ENCODE data around the gene TWF1. TPM values are rescaled to one million over a fixed set of nuclear protein-coding genes. Genes with fewer than 3 reads are reported as not detected.
"Not testable (repeated sequence)": the region's sequence is repeated elsewhere in the genome, so short reads cannot be mapped to it uniquely, and the experiment has no call there.

TWF1 gene
- 29.9 and 62.2 TPM in 2 replicates for total RNA-seq (2014; rRNA removed; shearing (Covaris generic); ENCODE audit: low replicate concordance)

DNA sequence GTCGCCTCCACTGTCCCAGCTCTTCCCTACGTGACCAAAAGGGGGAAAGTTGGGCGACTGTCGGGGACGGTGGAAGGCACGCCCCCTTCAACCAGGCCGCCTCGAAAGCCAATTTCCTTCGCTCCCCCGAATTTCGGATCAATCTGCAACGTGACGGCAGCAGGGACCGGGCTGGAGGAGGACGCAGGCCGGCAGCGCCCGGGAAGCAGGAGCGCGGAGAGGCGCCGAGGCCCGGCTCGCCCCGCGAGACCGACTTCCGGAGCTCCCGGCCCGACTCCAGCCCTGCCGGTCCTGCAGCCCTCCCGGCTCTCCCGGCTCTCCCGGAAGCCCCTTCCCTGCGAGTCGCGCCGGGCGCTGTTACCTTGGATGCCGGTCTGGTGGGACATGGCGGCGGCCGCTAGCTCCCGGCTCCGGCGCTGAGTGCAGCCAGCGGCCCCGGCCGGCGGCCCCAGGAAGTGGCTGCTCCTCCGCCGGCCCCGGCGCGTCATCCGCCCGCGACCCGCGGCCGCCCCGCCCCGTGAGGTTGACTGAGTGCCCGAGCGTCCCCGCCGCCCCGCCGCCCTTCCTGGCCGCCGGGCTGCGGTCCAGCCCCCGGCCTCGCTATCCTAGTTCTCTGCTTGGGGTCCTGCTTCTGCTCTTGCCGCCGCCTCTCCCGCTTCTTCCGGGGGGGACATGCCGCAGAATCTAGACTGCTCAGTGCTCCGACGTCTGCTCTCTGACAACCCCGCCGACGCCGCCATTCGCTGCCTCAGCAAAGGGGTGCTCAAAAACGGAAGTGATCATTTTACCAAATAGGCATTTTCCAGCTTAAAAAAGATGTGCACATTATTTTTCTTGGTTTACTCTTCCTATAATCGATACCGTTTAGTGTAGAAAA is at the start of gene TWF1:
TSS of gene TWF1 (minus strand) at position 458 of the 877 bp plus-strand sequence. CDS start at position 386, 72 bp downstream.
- Histone ChIP-seq H3K9me2 (replicated peaks; ENCODE audit: insufficient read depth, low read length) (no peaks in the 10 kb centered on the region), H3K79me2 (ENCODE audit: low read length) (peaks cover 47% of the 10 kb centered on the region), H3K9ac (ENCODE audit: low read length) (peak within 1 kb of the TSS; percentile 91), H3K27ac (ENCODE audit: low read length) (peak within 1 kb of the TSS; percentile 91), H3K4me3 (ENCODE audit: low read length) (peak within 1 kb of the TSS; percentile 89), H3K4me2 (ENCODE audit: low read depth, low read length, poor library complexity, severe bottlenecking) (peak within 1 kb of the TSS; percentile 94), H3K4me1 (ENCODE audit: low read length) (peaks cover 36% of the 10 kb centered on the region), H3K27me3 (ENCODE audit: low read length) (no peaks in the 10 kb centered on the region), H3K9me3 (ENCODE audit: low read length) (no peaks in the 10 kb centered on the region), H2AFZ (ENCODE audit: low read length) (peak within 1 kb of the TSS; percentile 73), H4K20me1 (ENCODE audit: insufficient read depth, low read depth, low read length) (peaks cover 3% of the 10 kb centered on the region; the same call in 1 of the 2 replicates), H3K36me3 (ENCODE audit: insufficient read depth, low read length) (peaks cover 24% of the 10 kb centered on the region)
- peak; percentile 94 for DNase-seq

GRCh38 chr12:43852744-43853143 is 46.6 kb upstream of the TWF1 start:
- no peak overlapping the region for H3K4me3 ChIP-seq (ENCODE audit: low read length)
- H3K4me2 ChIP-seq (ENCODE audit: low read depth, low read length, poor library complexity, severe bottlenecking): no peak overlapping the region
- no peak for DNase-seq

DNA sequence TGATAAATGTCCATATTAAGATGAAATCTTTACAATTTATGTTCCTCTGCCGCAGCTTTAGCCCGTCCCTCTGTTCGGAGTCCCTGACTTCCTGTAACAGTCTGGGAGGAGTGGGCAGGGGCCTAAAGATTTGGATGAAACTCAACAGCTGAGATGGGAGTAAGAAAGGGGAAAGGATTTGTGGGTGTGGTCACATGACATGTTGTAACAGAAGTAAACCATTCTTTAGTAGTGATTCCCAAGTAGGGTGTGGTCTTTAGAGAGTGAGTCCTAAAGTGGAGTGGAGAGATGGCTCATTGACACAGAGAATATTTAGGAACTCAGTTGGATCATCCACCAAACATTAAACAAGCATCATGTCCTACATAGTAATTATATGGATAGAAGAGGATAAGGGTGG is 42.7 kb upstream of the TWF1 start:
- no peaks in the 10 kb centered on the region for H3K9me3 ChIP-seq (ENCODE audit: low read length)
- H3K4me1 ChIP-seq (ENCODE audit: low read length): no peaks in the 10 kb centered on the region
- no peak overlapping the region for H3K4me2 ChIP-seq (ENCODE audit: low read depth, low read length, poor library complexity, severe bottlenecking)
- H3K9ac ChIP-seq (ENCODE audit: low read length): no peak overlapping the region
- no peak overlapping the region for H2AFZ ChIP-seq (ENCODE audit: low read length)
- H3K36me3 ChIP-seq (ENCODE audit: insufficient read depth, low read length): no peaks in the 10 kb centered on the region
- H3K79me2 ChIP-seq (ENCODE audit: low read length): no peaks in the 10 kb centered on the region
- no peak overlapping the region for H3K27ac ChIP-seq (ENCODE audit: low read length)
- DNase-seq: no peak
- no peak overlapping the region for H3K4me3 ChIP-seq (ENCODE audit: low read length)
- no peaks in the 10 kb centered on the region for H3K27me3 ChIP-seq (ENCODE audit: low read length)
- no peaks in the 10 kb centered on the region for H4K20me1 ChIP-seq (ENCODE audit: insufficient read depth, low read depth, low read length)
- H3K9me2 ChIP-seq (replicated peaks; ENCODE audit: insufficient read depth, low read length): no peaks in the 10 kb centered on the region

More at GRCh38 chr12:43852744-43853143, 46.6 kb upstream of the TWF1 start:
- Histone ChIP-seq H3K4me1 (ENCODE audit: low read length) (no peaks in the 10 kb centered on the region), H3K9ac (ENCODE audit: low read length) (no peak overlapping the region), H4K20me1 (ENCODE audit: insufficient read depth, low read depth, low read length) (no peaks in the 10 kb centered on the region), H2AFZ (ENCODE audit: low read length) (no peak overlapping the region), H3K27ac (ENCODE audit: low read length) (no peak overlapping the region), H3K9me3 (ENCODE audit: low read length) (no peaks in the 10 kb centered on the region), H3K79me2 (ENCODE audit: low read length) (no peaks in the 10 kb centered on the region), H3K36me3 (ENCODE audit: insufficient read depth, low read length) (no peaks in the 10 kb centered on the region), H3K27me3 (ENCODE audit: low read length) (no peaks in the 10 kb centered on the region), H3K9me2 (replicated peaks; ENCODE audit: insufficient read depth, low read length) (no peaks in the 10 kb centered on the region)

GRCh38 chr12:43848226-43848507 is 42.0 kb upstream of the TWF1 start:
- Histone ChIP-seq H3K4me2 (ENCODE audit: low read depth, low read length, poor library complexity, severe bottlenecking) (no peak overlapping the region), H3K9me2 (replicated peaks; ENCODE audit: insufficient read depth, low read length) (no peaks in the 10 kb centered on the region), H3K4me1 (ENCODE audit: low read length) (no peaks in the 10 kb centered on the region), H3K36me3 (ENCODE audit: insufficient read depth, low read length) (no peaks in the 10 kb centered on the region), H3K9ac (ENCODE audit: low read length) (no peak overlapping the region), H4K20me1 (ENCODE audit: insufficient read depth, low read depth, low read length) (no peaks in the 10 kb centered on the region), H3K9me3 (ENCODE audit: low read length) (no peaks in the 10 kb centered on the region), H3K27ac (ENCODE audit: low read length) (no peak overlapping the region), H3K4me3 (ENCODE audit: low read length) (no peak overlapping the region), H2AFZ (ENCODE audit: low read length) (no peak overlapping the region), H3K79me2 (ENCODE audit: low read length) (no peaks in the 10 kb centered on the region), H3K27me3 (ENCODE audit: low read length) (no peaks in the 10 kb centered on the region)
- DNase-seq: no peak

DNA sequence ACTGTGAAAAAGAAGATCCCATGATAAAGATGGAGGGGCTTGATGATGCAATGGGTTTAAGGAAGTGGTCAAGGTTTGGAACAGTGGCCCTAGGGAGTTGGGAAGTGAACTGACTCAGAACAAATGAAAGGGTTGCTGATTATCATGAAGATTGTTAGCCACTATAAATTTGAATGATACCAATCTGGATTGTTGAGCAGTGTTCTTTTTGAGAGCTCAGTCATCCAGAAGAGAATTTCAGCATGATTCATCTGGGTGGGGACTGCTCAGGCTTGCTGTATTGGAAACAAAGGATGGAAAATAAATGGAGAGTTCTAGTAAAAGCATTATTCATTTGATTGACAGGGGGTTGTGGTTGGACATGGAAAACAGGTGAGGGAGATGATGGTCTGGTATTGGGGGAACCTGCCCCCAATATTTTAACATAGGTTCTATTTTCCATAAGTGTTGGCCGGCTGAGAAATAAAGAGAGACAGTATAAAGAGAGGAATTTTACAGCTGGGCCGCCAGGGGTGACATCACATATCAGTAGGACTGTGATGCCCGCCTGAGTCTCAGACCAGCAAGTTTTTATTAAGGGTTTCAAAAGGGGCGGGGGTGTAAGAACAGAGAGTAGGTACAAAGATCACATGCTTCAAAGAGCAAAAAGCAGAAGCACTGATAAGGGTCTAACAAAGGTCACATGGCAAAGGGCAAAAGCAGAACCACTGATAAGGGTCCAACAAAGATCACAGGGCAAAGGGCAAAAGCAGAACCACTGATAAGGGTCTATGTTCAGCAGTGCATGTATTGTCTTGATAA is 41.5 kb upstream of the TWF1 start:
- H3K9me2 ChIP-seq (replicated peaks; ENCODE audit: insufficient read depth, low read length); H3K79me2 ChIP-seq (ENCODE audit: low read length); H3K27me3 ChIP-seq (ENCODE audit: low read length); DNase-seq; H3K9me3 ChIP-seq (ENCODE audit: low read length); H3K36me3 ChIP-seq (ENCODE audit: insufficient read depth, low read length); H3K4me1 ChIP-seq (ENCODE audit: low read length); H2AFZ ChIP-seq (ENCODE audit: low read length); H3K27ac ChIP-seq (ENCODE audit: low read length); H4K20me1 ChIP-seq (ENCODE audit: insufficient read depth, low read depth, low read length); H3K9ac ChIP-seq (ENCODE audit: low read length); H3K4me2 ChIP-seq (ENCODE audit: low read depth, low read length, poor library complexity, severe bottlenecking); H3K4me3 ChIP-seq (ENCODE audit: low read length): not testable (repeated sequence)

DNA sequence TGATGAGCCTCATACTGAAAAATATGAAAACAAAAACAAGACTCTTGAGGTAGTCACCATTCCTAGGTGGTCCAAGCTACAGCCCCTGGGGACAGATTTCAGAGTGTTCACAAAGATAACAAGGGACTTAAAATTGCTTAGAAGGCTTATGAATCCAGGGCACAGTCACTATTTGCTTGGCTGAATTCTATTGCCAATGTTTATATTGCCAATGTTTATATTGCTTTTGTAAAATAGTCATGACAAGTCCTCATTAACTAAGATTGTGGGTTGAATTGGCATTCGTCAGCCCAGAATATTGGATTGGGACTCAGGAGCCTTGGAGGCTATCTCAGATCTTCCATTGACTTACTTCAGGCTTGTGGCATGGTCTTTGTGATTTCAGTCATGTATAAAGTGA is 36.1 kb upstream of the TWF1 start:
- no peaks in the 10 kb centered on the region for H3K9me3 ChIP-seq (ENCODE audit: low read length)
- H3K4me2 ChIP-seq (ENCODE audit: low read depth, low read length, poor library complexity, severe bottlenecking): no peak overlapping the region
- no peak overlapping the region for H3K9ac ChIP-seq (ENCODE audit: low read length)
- no peaks in the 10 kb centered on the region for H3K4me1 ChIP-seq (ENCODE audit: low read length)
- H3K79me2 ChIP-seq (ENCODE audit: low read length): no peaks in the 10 kb centered on the region
- no peaks in the 10 kb centered on the region for H3K9me2 ChIP-seq (replicated peaks; ENCODE audit: insufficient read depth, low read length)
- H3K27me3 ChIP-seq (ENCODE audit: low read length): no peaks in the 10 kb centered on the region
- DNase-seq: no peak
- H4K20me1 ChIP-seq (ENCODE audit: insufficient read depth, low read depth, low read length): no peaks in the 10 kb centered on the region
- H3K36me3 ChIP-seq (ENCODE audit: insufficient read depth, low read length): no peaks in the 10 kb centered on the region
- H2AFZ ChIP-seq (ENCODE audit: low read length): no peak overlapping the region
- H3K27ac ChIP-seq (ENCODE audit: low read length): no peak overlapping the region
- no peak overlapping the region for H3K4me3 ChIP-seq (ENCODE audit: low read length)

GRCh38 chr12:43841253-43841652 is 35.1 kb upstream of the TWF1 start:
- H4K20me1 ChIP-seq (ENCODE audit: insufficient read depth, low read depth, low read length): no peaks in the 10 kb centered on the region
- H3K9me2 ChIP-seq (replicated peaks; ENCODE audit: insufficient read depth, low read length): no peaks in the 10 kb centered on the region
- H3K27me3 ChIP-seq (ENCODE audit: low read length): no peaks in the 10 kb centered on the region
- no peak overlapping the region for H3K9ac ChIP-seq (ENCODE audit: low read length)
- H3K4me3 ChIP-seq (ENCODE audit: low read length): no peak overlapping the region
- no peak overlapping the region for H3K27ac ChIP-seq (ENCODE audit: low read length)
- peaks cover 7% of the 10 kb centered on the region for H3K4me1 ChIP-seq (ENCODE audit: low read length)
- no peak overlapping the region for H2AFZ ChIP-seq (ENCODE audit: low read length)
- no peaks in the 10 kb centered on the region for H3K9me3 ChIP-seq (ENCODE audit: low read length)
- no peaks in the 10 kb centered on the region for H3K79me2 ChIP-seq (ENCODE audit: low read length)
- H3K4me2 ChIP-seq (ENCODE audit: low read depth, low read length, poor library complexity, severe bottlenecking): no peak overlapping the region
- no peak for DNase-seq
- no peaks in the 10 kb centered on the region for H3K36me3 ChIP-seq (ENCODE audit: insufficient read depth, low read length)

GRCh38 chr12:43840338-43840737 is 34.2 kb upstream of the TWF1 start:
- Histone ChIP-seq H4K20me1 (ENCODE audit: insufficient read depth, low read depth, low read length) (no peaks in the 10 kb centered on the region), H3K9ac (ENCODE audit: low read length) (no peak overlapping the region), H3K4me1 (ENCODE audit: low read length) (peaks cover 11% of the 10 kb centered on the region), H3K9me2 (replicated peaks; ENCODE audit: insufficient read depth, low read length) (no peaks in the 10 kb centered on the region), H3K36me3 (ENCODE audit: insufficient read depth, low read length) (no peaks in the 10 kb centered on the region), H3K27ac (ENCODE audit: low read length) (no peak overlapping the region), H3K4me3 (ENCODE audit: low read length) (no peak overlapping the region), H2AFZ (ENCODE audit: low read length) (no peak overlapping the region), H3K79me2 (ENCODE audit: low read length) (no peaks in the 10 kb centered on the region), H3K9me3 (ENCODE audit: low read length) (no peaks in the 10 kb centered on the region), H3K4me2 (ENCODE audit: low read depth, low read length, poor library complexity, severe bottlenecking) (no peak overlapping the region), H3K27me3 (ENCODE audit: low read length) (no peaks in the 10 kb centered on the region)
- no peak for DNase-seq

Measured in Karpas-422 (cell line).